Calu3 (cell line): ENCODE results near the gene ADAT3. TPM values are rescaled to one million over a fixed set of nuclear protein-coding genes. Genes with fewer than 3 reads are reported as not detected.

Experiments used
- BruUV-seq: library from RNA; stranded (reverse); fragments of 400-500 nt; replicated peaks from 2 replicates; lab custom pipeline; 2021; lab: Mats Ljungman, UMichigan
- CTCF ChIA-PET: fragments of 300-600 bp; sonication (Branson Sonifier 250); formaldehyde crosslinking; loops from one replicate; lab custom pipeline; 2022; ENCODE audit warnings: antibody characterized with exemption; lab: Charles Lee
- DNase-seq: peaks from one replicate; pipeline ENCODE4 v3.0.0; 2022
- H3K27ac Mint-ChIP-seq: one replicate; pipeline ENCODE4 v1.8.0; 2022; ENCODE audit warnings: mixed read lengths; ENCODE audit not compliant: unreplicated experiment
- H3K27me3 Mint-ChIP-seq: one replicate; pipeline ENCODE4 v1.8.0; 2022; ENCODE audit warnings: mixed read lengths; ENCODE audit not compliant: unreplicated experiment
- H3K36me3 Mint-ChIP-seq: one replicate; pipeline ENCODE4 v1.8.0; 2022; ENCODE audit warnings: mild to moderate bottlenecking, moderate library complexity, mixed read lengths; ENCODE audit not compliant: insufficient read depth, unreplicated experiment
- H3K4me1 Mint-ChIP-seq: one replicate; pipeline ENCODE4 v1.8.0; 2022; ENCODE audit warnings: mild to moderate bottlenecking, low read depth, mixed read lengths; ENCODE audit not compliant: unreplicated experiment
- H3K4me3 Mint-ChIP-seq: one replicate; pipeline ENCODE4 v1.8.0; 2022; ENCODE audit warnings: mild to moderate bottlenecking, low read depth, moderate library complexity, mixed read lengths; ENCODE audit not compliant: unreplicated experiment
- H3K9me3 Mint-ChIP-seq: one replicate; pipeline ENCODE4 v1.8.0; 2022; ENCODE audit warnings: low read depth, mixed read lengths; ENCODE audit not compliant: unreplicated experiment
- CTCF ChIP-seq: fragments of 200-600 bp; IDR thresholded peaks from one replicate; pipeline ENCODE4 v1.8.0; 2022; ENCODE audit warnings: antibody characterized with exemption; ENCODE audit not compliant: unreplicated experiment
- intact Hi-C: fragments of 100-400 bp; cut with micrococcal nuclease; formaldehyde crosslinking; loops from one replicate; pipeline ENCODE4 v1.10.0; 2022; ENCODE audit not compliant: unreplicated experiment
- total RNA-seq: library from RNA; stranded (reverse); gene quantifications from 2 replicates; pipeline ENCODE4 v1.2.3, GENCODE V29; 2022

Gene ADAT3
- total RNA-seq, 1 experiment from 2014 or later, result 6.7 TPM

- H3K36me3 Mint-ChIP-seq, result peaks cover 34% of the 10 kb centered on the region
- no peaks in the 10 kb centered on the region for H3K4me1 Mint-ChIP-seq
- no peak overlapping the region for H3K27ac Mint-ChIP-seq
- no peak overlapping the region for H3K4me3 Mint-ChIP-seq
- H3K9me3 Mint-ChIP-seq, result no peaks in the 10 kb centered on the region
- DNase-seq, result no peak
- TF ChIP-seq CTCF, result no peak
- intact Hi-C loops, result no loop called here
- H3K27me3 Mint-ChIP-seq, result no peaks in the 10 kb centered on the region
- no TSS peak for BruUV-seq
- CTCF ChIA-PET, result interaction anchor here (0.7 to 0.8 kb wide), 2 partner anchors 29 to 506 kb away, joined by 4 to 8 read pairs; no protein-coding TSS in a partner anchor
Measured at GRCh38 chr19:1866693-1867348, 38.4 kb upstream of the ADAT3 start.

- H3K4me3 Mint-ChIP-seq, result no peak overlapping the region
- H3K36me3 Mint-ChIP-seq, result peaks cover 29% of the 10 kb centered on the region
- H3K4me1 Mint-ChIP-seq, result no peaks in the 10 kb centered on the region
- no peak for TF ChIP-seq CTCF
- no peak for DNase-seq
- H3K27ac Mint-ChIP-seq, result no peak overlapping the region
- no TSS peak for BruUV-seq
- intact Hi-C loops, result no loop called here
- no peaks in the 10 kb centered on the region for H3K27me3 Mint-ChIP-seq
- no peaks in the 10 kb centered on the region for H3K9me3 Mint-ChIP-seq
- CTCF ChIA-PET, result interaction anchor here (0.8 kb wide), 1 partner anchor 29 kb away, joined by 4 read pairs; no protein-coding TSS in a partner anchor
Measured at GRCh38 chr19:1867349-1867724, 37.9 kb upstream of the ADAT3 start.

DNA sequence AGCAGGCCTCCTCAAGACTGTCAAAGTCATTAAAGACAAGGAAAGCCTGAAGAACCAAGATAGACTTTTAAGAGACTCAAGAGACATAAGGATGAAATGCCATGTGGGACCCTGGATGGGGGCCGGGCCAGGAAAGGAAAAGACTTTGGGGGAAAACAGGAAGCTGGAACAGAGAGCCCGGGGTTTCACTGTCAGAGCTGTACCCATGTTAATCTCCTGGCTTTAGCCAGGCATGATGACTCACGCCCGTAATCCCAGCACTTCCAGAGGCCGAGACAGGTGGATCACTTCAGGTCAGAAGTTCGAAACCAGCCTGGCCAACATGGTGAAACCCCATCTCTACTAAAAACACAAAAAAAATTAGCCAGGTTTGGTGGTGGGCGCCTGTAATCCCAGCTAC is 36.2 kb upstream of the ADAT3 start:
- no TSS peak for BruUV-seq
- H3K9me3 Mint-ChIP-seq, result no peaks in the 10 kb centered on the region
- H3K36me3 Mint-ChIP-seq, result peaks cover 19% of the 10 kb centered on the region
- H3K4me3 Mint-ChIP-seq, result no peak overlapping the region
- H3K27me3 Mint-ChIP-seq, result no peaks in the 10 kb centered on the region
- CTCF ChIA-PET, result no interaction called here
- intact Hi-C loops, result no loop called here
- TF ChIP-seq CTCF, result no peak
- H3K4me1 Mint-ChIP-seq, result peaks cover 3% of the 10 kb centered on the region
- no peak overlapping the region for H3K27ac Mint-ChIP-seq
- DNase-seq, result no peak

DNA sequence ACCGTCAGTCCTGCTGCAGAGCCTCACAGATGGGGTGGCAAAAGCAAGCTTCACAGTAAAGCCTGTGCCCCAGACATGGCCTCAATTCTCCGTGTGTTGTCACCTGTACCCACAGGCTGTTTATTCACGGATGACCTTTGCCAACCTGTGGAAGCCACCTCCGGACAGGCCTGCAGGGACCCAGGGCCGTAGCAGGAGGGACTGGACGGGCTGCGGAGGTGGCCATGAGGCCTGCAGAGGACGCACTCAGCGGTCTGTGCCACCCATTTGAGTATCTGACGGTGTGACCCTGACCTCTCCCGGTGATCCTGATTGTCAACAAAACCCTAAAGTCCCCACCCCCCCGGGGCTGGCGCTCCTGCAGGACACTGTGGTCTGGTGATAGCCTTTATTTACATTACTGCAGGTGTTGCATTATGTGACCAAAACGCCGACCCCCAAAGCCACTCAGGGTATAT is 34.0 kb upstream of the ADAT3 start:
- no peak for DNase-seq
- H3K36me3 Mint-ChIP-seq, result peaks cover 20% of the 10 kb centered on the region
- H3K27me3 Mint-ChIP-seq, result no peaks in the 10 kb centered on the region
- no peaks in the 10 kb centered on the region for H3K9me3 Mint-ChIP-seq
- CTCF ChIA-PET, result no interaction called here
- TF ChIP-seq CTCF, result no peak
- H3K4me1 Mint-ChIP-seq, result peaks cover 8% of the 10 kb centered on the region
- BruUV-seq, result no TSS peak
- no peak overlapping the region for H3K27ac Mint-ChIP-seq
- intact Hi-C loops, result no loop called here
- H3K4me3 Mint-ChIP-seq, result no peak overlapping the region
